CD4-positive, alpha-beta T cell (primary cell): ENCODE measurements around the gene DOCK6. TPM values are rescaled to one million over a fixed set of nuclear protein-coding genes. Genes with fewer than 3 reads are reported as not detected.

ENCODE experiments used
- ATAC-seq: fragments of 200-7000 bp; cut with Tn5 transposase; one replicate; pipeline ENCODE4 v1.10.0; 2022; ENCODE audit warnings: mild to moderate bottlenecking; ENCODE audit not compliant: poor library complexity
- CTCF ChIA-PET: fragments of 350-600 bp; sonication (Branson Sonifier 250); formaldehyde crosslinking; loops from one replicate; lab custom pipeline; 2021; ENCODE audit warnings: antibody characterized with exemption, inconsistent platforms; lab: Charles Lee
- POLR2A ChIA-PET: fragments of 350-600 bp; sonication (Branson Sonifier 250); formaldehyde crosslinking; loops from one replicate; lab custom pipeline; 2021; ENCODE audit warnings: antibody characterized with exemption, inconsistent platforms; lab: Charles Lee
- DNase-seq, 14 experiments: peaks; one replicate each; pipeline ENCODE4 v3.0.0-alpha.2; 2013 to 2020; ENCODE audit warnings: mixed read lengths in 2 of 14
- H3K27ac ChIP-seq, 2 donors: one replicate each; pipeline versions ENCODE4 v1.5.1 to v1.7.0; 2013; ENCODE audit warnings: low read length in 2 of 2, low read depth in 1 of 2, mild to moderate bottlenecking in 1 of 2
- H3K27me3 ChIP-seq, 2 experiments: 1 replicate in 1 of 2; 2 replicates in 1 of 2; pipeline versions ENCODE4 v1.6.1 to v1.7.0; 2013; ENCODE audit warnings: low read length in 2 of 2, control low read depth in 1 of 2, mild to moderate bottlenecking in 1 of 2, moderate library complexity in 1 of 2; ENCODE audit not compliant: insufficient read depth in 2 of 2, control insufficient read depth in 1 of 2
- H3K36me3 ChIP-seq: one replicate; pipeline ENCODE4 v1.6.1; 2013; ENCODE audit warnings: low read length, control low read depth; ENCODE audit not compliant: insufficient read depth
- H3K4me1 ChIP-seq: one replicate; pipeline ENCODE4 v1.6.1; 2013; ENCODE audit warnings: low read length, control low read depth; ENCODE audit not compliant: insufficient read depth
- H3K4me3 ChIP-seq: one replicate; pipeline ENCODE4 v1.5.1; 2013; ENCODE audit warnings: mild to moderate bottlenecking, low read length, moderate library complexity
- H3K9me3 ChIP-seq, 2 experiments: 1 replicate in 1 of 2; 2 replicates in 1 of 2; pipeline versions ENCODE4 v1.6.1 to v1.7.0; 2013; ENCODE audit warnings: low read length in 2 of 2, mild to moderate bottlenecking in 2 of 2, control low read depth in 1 of 2, moderate library complexity in 1 of 2; ENCODE audit not compliant: control insufficient read depth in 1 of 2, insufficient read depth in 1 of 2
- H3K27ac Mint-ChIP-seq: one replicate; pipeline ENCODE4 v1.8.0; 2020; ENCODE audit warnings: mixed read lengths
- H3K27me3 Mint-ChIP-seq: one replicate; pipeline ENCODE4 v1.8.0; 2021; ENCODE audit warnings: mixed read lengths
- H3K36me3 Mint-ChIP-seq: one replicate; pipeline ENCODE4 v1.8.0; 2021; ENCODE audit warnings: low read depth, mixed read lengths
- H3K4me1 Mint-ChIP-seq: one replicate; pipeline ENCODE4 v1.8.0; 2021; ENCODE audit warnings: low read depth, mixed read lengths
- H3K4me3 Mint-ChIP-seq: one replicate; pipeline ENCODE4 v1.8.0; 2020; ENCODE audit warnings: mild to moderate bottlenecking, mixed read lengths
- H3K9me3 Mint-ChIP-seq: one replicate; pipeline ENCODE4 v1.8.0; 2020; ENCODE audit warnings: mixed read lengths
- intact Hi-C, 2 experiments: fragments of 100-400 bp; cut with DNase I in 1 of 2; cut with micrococcal nuclease in 1 of 2; formaldehyde crosslinking; loops; one replicate each; pipeline versions ENCODE4 v1.15.1 to v1.9.0; 2023 to 2025; cut with DNase I, micrococcal nuclease
- total RNA-seq, 174 experiments: library from RNA in 2 of 174; stranded (reverse) in 2 of 174; gene quantifications; one replicate each; pipeline ENCODE4 v1.2.3 and lab custom pipeline; 2021 to 2026
- TF ChIP-seq, protein P1 (sequence below): fragments of 200-600 bp; IDR thresholded peaks from one replicate; pipeline ENCODE4 v1.8.0; 2022; ENCODE audit warnings: antibody characterized with exemption, mild to moderate bottlenecking

The DOCK6 gene
- total RNA-seq, 2 experiments from 2014 or later: 0.14 to 0.38 TPM

DNA sequence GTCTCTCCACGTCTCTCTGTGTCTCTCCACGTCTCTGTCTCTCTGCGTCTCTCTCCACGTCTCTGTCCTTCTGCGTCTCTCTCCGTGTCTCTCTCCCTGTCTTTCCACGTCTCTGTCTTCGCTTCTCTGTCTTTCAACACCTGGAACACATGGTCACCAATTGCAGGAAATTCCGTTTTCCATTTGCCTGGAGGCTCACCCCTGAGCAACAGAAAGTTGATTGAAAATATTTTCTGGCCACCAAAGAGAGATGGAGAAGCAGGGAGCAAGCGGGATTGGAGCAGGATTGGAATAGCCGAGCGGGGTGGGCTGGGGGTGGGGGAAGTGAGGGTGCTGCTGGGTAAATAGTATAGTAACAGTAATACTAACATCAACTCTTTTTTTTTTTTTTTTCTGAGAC lies 66.6 kb downstream of the DOCK6 start:
- ATAC-seq (no peak), DNase-seq (no peak)
- Mint-ChIP-seq H3K4me1 (peaks cover 8% of the 10 kb centered on the region), H3K9me3 (no peaks in the 10 kb centered on the region), H3K27me3 (peaks cover 13% of the 10 kb centered on the region), H3K27ac (no peak overlapping the region), H3K36me3 (no peaks in the 10 kb centered on the region), H3K4me3 (peak overlapping the region; percentile 6)
- Histone ChIP-seq H3K27me3 (peaks cover 11% of the 10 kb centered on the region in 2 experiments), H3K4me1 (peaks cover 22% of the 10 kb centered on the region), H3K36me3 (no peaks in the 10 kb centered on the region), H3K27ac (no peak overlapping the region), H3K9me3 (peaks cover 0 to 7% of the 10 kb centered on the region in 2 experiments), H3K4me3 (no peak overlapping the region)
- ChIA-PET CTCF (no interaction called here), POLR2A (no interaction called here)
- TF ChIP-seq, protein P1, sequence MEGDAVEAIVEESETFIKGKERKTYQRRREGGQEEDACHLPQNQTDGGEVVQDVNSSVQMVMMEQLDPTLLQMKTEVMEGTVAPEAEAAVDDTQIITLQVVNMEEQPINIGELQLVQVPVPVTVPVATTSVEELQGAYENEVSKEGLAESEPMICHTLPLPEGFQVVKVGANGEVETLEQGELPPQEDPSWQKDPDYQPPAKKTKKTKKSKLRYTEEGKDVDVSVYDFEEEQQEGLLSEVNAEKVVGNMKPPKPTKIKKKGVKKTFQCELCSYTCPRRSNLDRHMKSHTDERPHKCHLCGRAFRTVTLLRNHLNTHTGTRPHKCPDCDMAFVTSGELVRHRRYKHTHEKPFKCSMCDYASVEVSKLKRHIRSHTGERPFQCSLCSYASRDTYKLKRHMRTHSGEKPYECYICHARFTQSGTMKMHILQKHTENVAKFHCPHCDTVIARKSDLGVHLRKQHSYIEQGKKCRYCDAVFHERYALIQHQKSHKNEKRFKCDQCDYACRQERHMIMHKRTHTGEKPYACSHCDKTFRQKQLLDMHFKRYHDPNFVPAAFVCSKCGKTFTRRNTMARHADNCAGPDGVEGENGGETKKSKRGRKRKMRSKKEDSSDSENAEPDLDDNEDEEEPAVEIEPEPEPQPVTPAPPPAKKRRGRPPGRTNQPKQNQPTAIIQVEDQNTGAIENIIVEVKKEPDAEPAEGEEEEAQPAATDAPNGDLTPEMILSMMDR: no peak
- intact Hi-C loops: loop anchor here in 1 of 2 experiments (5.0 kb wide), 1 partner anchor 38 kb away; the partner anchor contains the start of gene SPC24

DNA sequence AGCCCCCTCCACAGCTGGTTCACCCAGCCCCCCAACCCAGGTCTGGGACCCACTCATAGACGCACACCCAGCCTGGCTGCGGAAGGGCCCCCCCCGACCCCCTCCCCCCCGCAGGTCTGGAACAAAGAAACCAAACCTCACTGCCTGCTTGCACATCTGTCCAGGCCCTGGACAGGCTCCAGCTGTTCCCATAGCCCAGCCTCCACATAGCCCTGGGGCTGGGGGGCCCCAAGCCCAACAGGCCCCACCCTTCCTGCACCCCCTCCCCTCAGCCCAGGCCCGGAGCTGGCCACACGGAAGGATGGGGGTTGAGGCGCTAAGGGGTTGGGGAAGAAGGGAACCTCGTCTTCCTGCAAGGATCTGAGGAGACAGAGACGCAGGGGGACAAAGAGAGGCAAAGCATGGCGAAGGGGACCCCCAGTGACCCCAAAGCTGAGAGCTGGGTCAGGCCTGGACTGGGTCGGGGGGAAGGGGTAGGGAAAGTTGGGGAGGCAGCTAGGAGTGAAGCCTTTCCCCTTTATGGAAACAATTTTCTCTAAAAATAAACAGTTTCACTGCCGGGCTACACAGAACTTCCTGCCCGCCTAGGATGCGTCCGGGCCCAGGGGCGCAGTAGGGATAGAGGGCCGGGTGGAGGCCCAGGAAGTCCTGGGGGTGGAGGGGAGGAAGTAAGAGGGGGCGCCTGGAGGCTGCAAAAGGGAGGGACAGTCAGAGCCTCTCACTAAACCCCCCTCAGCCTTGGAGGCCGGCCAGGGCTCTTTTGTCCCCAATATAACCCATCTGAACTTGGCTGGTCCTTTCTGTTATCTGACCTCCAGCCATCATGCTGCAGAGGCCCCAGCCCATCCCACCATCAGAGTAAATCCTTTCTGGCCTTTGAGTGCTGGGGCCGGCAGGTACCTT lies 67.4 kb downstream of the DOCK6 start:
- TF ChIP-seq, protein P1: no peak
- CTCF ChIA-PET: no interaction called here
- H3K9me3 ChIP-seq: peaks cover 0 to 7% of the 10 kb centered on the region in 2 experiments
- peaks cover 22% of the 10 kb centered on the region for H3K4me1 ChIP-seq
- H3K36me3 Mint-ChIP-seq: no peaks in the 10 kb centered on the region
- intact Hi-C loops: loop anchor here in 1 of 2 experiments (5.0 kb wide), 1 partner anchor 38 kb away; the partner anchor contains the start of gene SPC24
- no peak for ATAC-seq
- peaks cover 13% of the 10 kb centered on the region for H3K27me3 Mint-ChIP-seq
- no peak overlapping the region for H3K4me3 ChIP-seq
- no peaks in the 10 kb centered on the region for H3K9me3 Mint-ChIP-seq
- no peak overlapping the region for H3K27ac ChIP-seq
- POLR2A ChIA-PET: no interaction called here
- no peaks in the 10 kb centered on the region for H3K36me3 ChIP-seq
- DNase-seq: no peak
- peaks cover 11% of the 10 kb centered on the region in 2 experiments for H3K27me3 ChIP-seq
- H3K27ac Mint-ChIP-seq: no peak overlapping the region
- peaks cover 8% of the 10 kb centered on the region for H3K4me1 Mint-ChIP-seq
- H3K4me3 Mint-ChIP-seq: no peak overlapping the region

DNA sequence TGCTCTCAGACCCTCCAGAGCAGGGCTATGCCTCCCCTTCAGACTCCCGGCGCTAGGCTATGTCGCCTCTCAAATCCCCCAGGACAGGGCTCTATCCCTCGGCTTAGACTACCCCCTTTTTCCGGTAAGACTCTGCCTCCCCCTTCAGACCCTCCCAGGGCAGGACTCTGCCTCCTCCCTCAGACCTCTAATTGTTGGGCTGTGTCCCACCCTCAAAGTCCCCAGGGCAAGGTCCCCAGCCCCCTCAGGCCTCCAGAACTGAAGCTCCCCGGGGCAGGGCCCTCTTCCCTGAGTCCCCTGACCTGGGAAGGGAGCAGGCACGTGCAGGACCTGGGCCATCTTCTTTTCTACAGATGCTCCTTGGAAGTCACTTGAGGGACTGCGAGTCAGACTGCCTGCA lies 68.2 kb downstream of the DOCK6 start:
- Histone ChIP-seq H3K9me3 (peaks cover 0 to 7% of the 10 kb centered on the region in 2 experiments), H3K4me1 (peaks cover 22% of the 10 kb centered on the region), H3K36me3 (no peaks in the 10 kb centered on the region), H3K4me3 (no peak overlapping the region), H3K27ac (no peak overlapping the region), H3K27me3 (peaks cover 9 to 11% of the 10 kb centered on the region in 2 experiments)
- POLR2A ChIA-PET: no interaction called here
- Mint-ChIP-seq H3K4me3 (no peak overlapping the region), H3K27me3 (peaks cover 13% of the 10 kb centered on the region), H3K27ac (no peak overlapping the region), H3K36me3 (no peaks in the 10 kb centered on the region), H3K4me1 (peaks cover 8% of the 10 kb centered on the region), H3K9me3 (no peaks in the 10 kb centered on the region)
- intact Hi-C loops: no loop called here
- no peak for ATAC-seq
- CTCF ChIA-PET: no interaction called here
- no peak for DNase-seq
- TF ChIP-seq, protein P1: no peak
